ENCODE data around the gene CDK8. TPM values are rescaled to one million over a fixed set of nuclear protein-coding genes. Genes with fewer than 3 reads are reported as not detected.

The CDK8 gene
- polyA plus RNA-seq, 6 donors from 2014 or later: 3.5 to 6.0 (median 4.2) TPM

GRCh38 chr13:26449063-26449848 is 195.3 kb downstream of the CDK8 start:
- peaks cover 47 to 53% (median 51%) of the 10 kb centered on the region in 3 donors for H3K27me3 Mint-ChIP-seq
- peak overlapping the region in 1 of 8 donors; percentile 37 for H3K4me3 Mint-ChIP-seq
- no peaks in the 10 kb centered on the region for H3K4me1 Mint-ChIP-seq
- peaks cover 3 to 28% (median 13%) of the 10 kb centered on the region in 7 donors for H3K9me3 Mint-ChIP-seq
- peaks cover 0 to 7% of the 10 kb centered on the region in 2 donors for H3K36me3 Mint-ChIP-seq
- ATAC-seq (ENCODE audit: low read depth in 2 of 2) (no peak), DNase-seq (no peak)
- no peak overlapping the region for H3K27ac Mint-ChIP-seq

Other genes starting within 250 kb of the CDK8 start
- not detected for gene SHISA2, start 202.1 kb upstream of the CDK8 start, polyA plus RNA-seq (ENCODE audit: low read depth in 6 of 6)
- 10 to 100 TPM; 37.7 to 60.9 (median 45.1) TPM for gene RNF6, start 31.8 kb upstream of the CDK8 start, polyA plus RNA-seq (ENCODE audit: low read depth in 6 of 6)

Data from naive B cell (primary cell).